ENCODE results near the gene GNAS. TPM values are rescaled to one million over a fixed set of nuclear protein-coding genes. Genes with fewer than 3 reads are reported as not detected.

GNAS gene
- total RNA-seq, 1 experiment from 2014 or later: 1,936 TPM

DNA sequence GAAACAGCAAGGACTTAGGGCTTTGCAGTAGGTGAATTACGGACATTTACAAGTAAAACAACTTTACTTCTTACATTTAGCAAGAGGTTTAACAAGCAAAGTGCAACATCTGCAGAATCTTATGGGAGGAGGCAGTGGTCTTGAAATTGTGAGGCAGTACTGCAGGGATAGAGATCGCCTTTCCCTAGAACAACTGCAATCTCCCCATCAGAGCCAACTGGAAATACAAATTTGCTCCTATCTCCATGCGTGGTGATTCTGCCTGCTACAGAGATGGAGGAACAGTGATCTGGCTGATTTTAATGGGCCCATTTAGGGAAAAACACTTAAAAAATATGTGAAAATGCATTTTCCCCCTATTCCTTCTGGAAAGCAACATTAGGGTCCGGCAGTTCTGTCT, 25.9 kb downstream of the GNAS start:
- Mint-ChIP-seq H3K27me3 (ENCODE audit: insufficient read depth, unreplicated experiment) (peaks cover 36% of the 10 kb centered on the region), H3K4me3 (ENCODE audit: unreplicated experiment) (no peak overlapping the region), H3K27ac (ENCODE audit: unreplicated experiment) (no peak overlapping the region), H3K36me3 (ENCODE audit: insufficient read depth, unreplicated experiment) (no peaks in the 10 kb centered on the region), H3K4me1 (ENCODE audit: low read depth, unreplicated experiment) (peaks cover 9% of the 10 kb centered on the region), H3K9me3 (ENCODE audit: unreplicated experiment) (no peaks in the 10 kb centered on the region)
- POLR2A ChIA-PET: no interaction called here
- intact Hi-C loops (cut with micrococcal nuclease; ENCODE audit: unreplicated experiment): no loop called here
- peaks cover 3% of the 10 kb centered on the region; the same call in 1 of the 2 replicates for H3K27me3 ChIP-seq (replicated peaks; ENCODE audit: control insufficient read depth, insufficient read depth, low read length)
- H3K9me3 ChIP-seq: no peaks in the 10 kb centered on the region
- TF ChIP-seq CTCF (IDR thresholded peaks at IDR 0.05; ENCODE audit: insufficient read depth in 1 of 2, low read depth in 1 of 2, low read length in 1 of 2, severe bottlenecking in 1 of 2, unreplicated experiment in 1 of 2): no peak
- no TSS peak for BruUV-seq (replicated peaks)
- H3K36me3 ChIP-seq (ENCODE audit: control insufficient read depth, insufficient read depth, low read length): no peaks in the 10 kb centered on the region
- no peak overlapping the region for H3K4me3 ChIP-seq (ENCODE audit: low read depth, low read length)
- CTCF ChIA-PET: no interaction called here
- DNase-seq: no peak
- 0 out of 2 replicates have a peak, but pooled peaks cover 5% of the 10 kb centered on the region for H3K4me1 ChIP-seq

- Histone ChIP-seq H3K4me3 (ENCODE audit: low read depth, low read length) (no peak overlapping the region), H3K4me1 (0 out of 2 replicates have a peak, but pooled peaks cover 5% of the 10 kb centered on the region), H3K9me3 (peaks cover 3% of the 10 kb centered on the region), H3K36me3 (ENCODE audit: control insufficient read depth, insufficient read depth, low read length) (no peaks in the 10 kb centered on the region), H3K27me3 (replicated peaks; ENCODE audit: control insufficient read depth, insufficient read depth, low read length) (peaks cover 5% of the 10 kb centered on the region; the same call in 1 of the 2 replicates)
- H3K27me3 Mint-ChIP-seq (ENCODE audit: insufficient read depth, unreplicated experiment): peaks cover 33% of the 10 kb centered on the region
- H3K36me3 Mint-ChIP-seq (ENCODE audit: insufficient read depth, unreplicated experiment): no peaks in the 10 kb centered on the region
- no peak overlapping the region for H3K4me3 Mint-ChIP-seq (ENCODE audit: unreplicated experiment)
- ChIA-PET CTCF (no interaction called here), POLR2A (no interaction called here)
- BruUV-seq (replicated peaks): no TSS peak
- H3K27ac Mint-ChIP-seq (ENCODE audit: unreplicated experiment): no peak overlapping the region
- H3K9me3 Mint-ChIP-seq (ENCODE audit: unreplicated experiment): no peaks in the 10 kb centered on the region
- DNase-seq: no peak
- peaks cover 12% of the 10 kb centered on the region for H3K4me1 Mint-ChIP-seq (ENCODE audit: low read depth, unreplicated experiment)
- no peak for TF ChIP-seq CTCF (IDR thresholded peaks at IDR 0.05; ENCODE audit: insufficient read depth in 1 of 2, low read depth in 1 of 2, low read length in 1 of 2, severe bottlenecking in 1 of 2, unreplicated experiment in 1 of 2)
- intact Hi-C loops (cut with micrococcal nuclease; ENCODE audit: unreplicated experiment): no loop called here
Observed at GRCh38 chr20:58880441-58880840, 27.9 kb downstream of the GNAS start.

- H3K36me3 ChIP-seq (ENCODE audit: control insufficient read depth, insufficient read depth, low read length): no peaks in the 10 kb centered on the region
- Mint-ChIP-seq H3K36me3 (ENCODE audit: insufficient read depth, unreplicated experiment) (no peaks in the 10 kb centered on the region), H3K4me1 (ENCODE audit: low read depth, unreplicated experiment) (peaks cover 12% of the 10 kb centered on the region), H3K27ac (ENCODE audit: unreplicated experiment) (no peak overlapping the region), H3K27me3 (ENCODE audit: insufficient read depth, unreplicated experiment) (peaks cover 33% of the 10 kb centered on the region), H3K4me3 (ENCODE audit: unreplicated experiment) (no peak overlapping the region), H3K9me3 (ENCODE audit: unreplicated experiment) (no peaks in the 10 kb centered on the region)
- H3K9me3 ChIP-seq: peaks cover 7% of the 10 kb centered on the region
- H3K4me1 ChIP-seq: 0 out of 2 replicates have a peak, but pooled peaks cover 5% of the 10 kb centered on the region
- peaks cover 5% of the 10 kb centered on the region; the same call in 1 of the 2 replicates for H3K27me3 ChIP-seq (replicated peaks; ENCODE audit: control insufficient read depth, insufficient read depth, low read length)
- no peak overlapping the region for H3K4me3 ChIP-seq (ENCODE audit: low read depth, low read length)
- POLR2A ChIA-PET: no interaction called here
- BruUV-seq (replicated peaks): no TSS peak
- DNase-seq: no peak
- intact Hi-C loops (cut with micrococcal nuclease; ENCODE audit: unreplicated experiment): no loop called here
- TF ChIP-seq CTCF (IDR thresholded peaks at IDR 0.05; ENCODE audit: insufficient read depth in 1 of 2, low read depth in 1 of 2, low read length in 1 of 2, severe bottlenecking in 1 of 2, unreplicated experiment in 1 of 2): peak; percentile 30 to 36
- CTCF ChIA-PET: no interaction called here
Observed at GRCh38 chr20:58880994-58881752, 28.7 kb downstream of the GNAS start.
